Measurements from ENCODE around the gene RIPPLY3.
"Not testable (repeated sequence)": the region's sequence is repeated elsewhere in the genome, so short reads cannot be mapped to it uniquely, and the experiment has no call there.

Gene RIPPLY3

GRCh38 chr21:37032293-37032692 is 25.8 kb downstream of the RIPPLY3 start:
- Mint-ChIP-seq H3K9me3 (no peaks in the 10 kb centered on the region), H3K4me3 (no peak overlapping the region), H3K36me3 (ENCODE audit: low read depth) (no peaks in the 10 kb centered on the region), H3K4me1 (no peaks in the 10 kb centered on the region), H3K27me3 (ENCODE audit: low read depth) (peaks cover 10% of the 10 kb centered on the region), H3K27ac (no peak overlapping the region)
- TF ChIP-seq CTCF (IDR thresholded peaks at IDR 0.05; ENCODE audit: unreplicated experiment in 3 of 3): no peak

GRCh38 chr21:37032877-37033471 is 26.5 kb downstream of the RIPPLY3 start:
- Mint-ChIP-seq H3K4me3 (no peak overlapping the region), H3K27ac (no peak overlapping the region), H3K9me3 (no peaks in the 10 kb centered on the region), H3K36me3 (ENCODE audit: low read depth) (no peaks in the 10 kb centered on the region), H3K27me3 (ENCODE audit: low read depth) (peaks cover 10% of the 10 kb centered on the region), H3K4me1 (no peaks in the 10 kb centered on the region)
- no peak for TF ChIP-seq CTCF (IDR thresholded peaks at IDR 0.05; ENCODE audit: unreplicated experiment in 3 of 3)

- H3K27ac Mint-ChIP-seq, H3K4me3 Mint-ChIP-seq, H3K9me3 Mint-ChIP-seq: not testable (repeated sequence)
Measured at GRCh38 chr21:37034394-37034793, 27.9 kb downstream of the RIPPLY3 start.

GRCh38 chr21:37036177-37036576 is 29.7 kb downstream of the RIPPLY3 start:
- no peak overlapping the region for H3K4me3 Mint-ChIP-seq
- no peaks in the 10 kb centered on the region for H3K36me3 Mint-ChIP-seq (ENCODE audit: low read depth)
- TF ChIP-seq CTCF (IDR thresholded peaks at IDR 0.05; ENCODE audit: unreplicated experiment in 3 of 3): no peak
- H3K27me3 Mint-ChIP-seq (ENCODE audit: low read depth): peaks cover 7% of the 10 kb centered on the region
- H3K9me3 Mint-ChIP-seq: no peaks in the 10 kb centered on the region
- H3K27ac Mint-ChIP-seq: no peak overlapping the region
- no peaks in the 10 kb centered on the region for H3K4me1 Mint-ChIP-seq

More at GRCh38 chr21:37034394-37034793, 27.9 kb downstream of the RIPPLY3 start:
- H3K36me3 Mint-ChIP-seq (ENCODE audit: low read depth); H3K27me3 Mint-ChIP-seq (ENCODE audit: low read depth); H3K4me1 Mint-ChIP-seq: not testable (repeated sequence)

- TF ChIP-seq CTCF (IDR thresholded peaks at IDR 0.05; ENCODE audit: unreplicated experiment in 3 of 3): no peak
- Mint-ChIP-seq H3K4me1 (no peaks in the 10 kb centered on the region), H3K36me3 (ENCODE audit: low read depth) (no peaks in the 10 kb centered on the region), H3K27ac (no peak overlapping the region), H3K27me3 (ENCODE audit: low read depth) (no peaks in the 10 kb centered on the region), H3K4me3 (no peak overlapping the region), H3K9me3 (no peaks in the 10 kb centered on the region)
Measured at GRCh38 chr21:37039411-37040075, 33.0 kb downstream of the RIPPLY3 start.

- Mint-ChIP-seq H3K27ac (no peak overlapping the region), H3K36me3 (ENCODE audit: low read depth) (no peaks in the 10 kb centered on the region), H3K9me3 (no peaks in the 10 kb centered on the region), H3K4me3 (no peak overlapping the region), H3K27me3 (ENCODE audit: low read depth) (no peaks in the 10 kb centered on the region), H3K4me1 (no peaks in the 10 kb centered on the region)
- TF ChIP-seq CTCF (IDR thresholded peaks at IDR 0.05; ENCODE audit: unreplicated experiment in 3 of 3): no peak
Measured at GRCh38 chr21:37040212-37040611, 33.7 kb downstream of the RIPPLY3 start.

Data from nephron (organoid).